Caco-2 (cell line): ENCODE results near the gene BRSK2. TPM values are rescaled to one million over a fixed set of nuclear protein-coding genes. Genes with fewer than 3 reads are reported as not detected.

Source experiments
- BruUV-seq: library from RNA; stranded (reverse); fragments of 400-500 nt; replicated peaks from 2 replicates; lab custom pipeline; 2021; lab: Mats Ljungman, UMichigan
- CTCF ChIA-PET: fragments of 300-600 bp; sonication (Branson Sonifier 250); formaldehyde crosslinking; loops from one replicate; lab custom pipeline; 2022; ENCODE audit warnings: antibody characterized with exemption; lab: Charles Lee
- POLR2A ChIA-PET: fragments of 300-600 bp; sonication (Branson Sonifier 250); formaldehyde crosslinking; loops from one replicate; lab custom pipeline; 2022; ENCODE audit warnings: antibody characterized with exemption; lab: Charles Lee
- DNase-seq, 2 experiments: peaks; one replicate each; pipeline versions ENCODE4 v3.0.0 to v3.0.0-alpha.2; 2020 to 2022
- H3K27me3 ChIP-seq: replicated peaks from 2 replicates; pipeline ENCODE4 v1.6.0; 2011; ENCODE audit warnings: low read length; ENCODE audit not compliant: control insufficient read depth, insufficient read depth
- H3K36me3 ChIP-seq: 2 replicates; pipeline ENCODE4 v1.5.1; 2011; ENCODE audit warnings: low read length; ENCODE audit not compliant: control insufficient read depth, insufficient read depth
- H3K4me1 ChIP-seq: fragments of 250-450 bp; sonication (Bioruptor Pico); 2 replicates; pipeline ENCODE4 v1.5.1; 2020; ENCODE audit warnings: mild to moderate bottlenecking
- H3K4me3 ChIP-seq: 2 replicates; pipeline ENCODE4 v1.5.1; 2011; ENCODE audit warnings: low read depth, mild to moderate bottlenecking, control low read depth, low read length
- H3K9me3 ChIP-seq: fragments of 250-450 bp; sonication (Bioruptor Pico); 2 replicates; pipeline ENCODE4 v1.5.1; 2020; ENCODE audit warnings: mild to moderate bottlenecking, moderate library complexity
- H3K27ac Mint-ChIP-seq: one replicate; pipeline ENCODE4 v1.8.0; 2022; ENCODE audit warnings: mixed read lengths; ENCODE audit not compliant: unreplicated experiment
- H3K27me3 Mint-ChIP-seq: one replicate; pipeline ENCODE4 v1.8.0; 2022; ENCODE audit warnings: mixed read lengths; ENCODE audit not compliant: insufficient read depth, unreplicated experiment
- H3K36me3 Mint-ChIP-seq: one replicate; pipeline ENCODE4 v1.8.0; 2022; ENCODE audit warnings: mild to moderate bottlenecking, mixed read lengths; ENCODE audit not compliant: insufficient read depth, unreplicated experiment
- H3K4me1 Mint-ChIP-seq: one replicate; pipeline ENCODE4 v1.8.0; 2022; ENCODE audit warnings: low read depth, mixed read lengths; ENCODE audit not compliant: unreplicated experiment
- H3K4me3 Mint-ChIP-seq: one replicate; pipeline ENCODE4 v1.8.0; 2022; ENCODE audit warnings: mild to moderate bottlenecking, moderate library complexity, mixed read lengths; ENCODE audit not compliant: unreplicated experiment
- H3K9me3 Mint-ChIP-seq: one replicate; pipeline ENCODE4 v1.8.0; 2022; ENCODE audit warnings: mixed read lengths; ENCODE audit not compliant: unreplicated experiment
- CTCF ChIP-seq, 2 experiments: fragments of 200-600 bp in 1 of 2; IDR thresholded peaks; 1 replicate in 1 of 2; 2 replicates in 1 of 2; pipeline versions ENCODE4 v1.5.1 to v1.8.0; 2011 to 2022; ENCODE audit warnings: antibody characterized with exemption in 1 of 2, control low read depth in 1 of 2, inconsistent platforms in 1 of 2, low read depth in 1 of 2, low read length in 1 of 2, mild to moderate bottlenecking in 1 of 2, moderate library complexity in 1 of 2; ENCODE audit not compliant: insufficient read depth in 1 of 2, severe bottlenecking in 1 of 2, unreplicated experiment in 1 of 2
- intact Hi-C: fragments of 100-400 bp; cut with micrococcal nuclease; formaldehyde crosslinking; loops from one replicate; pipeline ENCODE4 v1.10.0; 2022; ENCODE audit not compliant: unreplicated experiment
- total RNA-seq: library from RNA; stranded (reverse); gene quantifications from 2 replicates; pipeline ENCODE4 v1.2.3, GENCODE V29; 2022

Gene BRSK2
- total RNA-seq, 1 experiment from 2014 or later, result 32.8 TPM

GRCh38 chr11:1395773-1396374 lies 6.1 kb downstream of the BRSK2 start:
- Histone ChIP-seq H3K4me1 (no peaks in the 10 kb centered on the region; the same call in 1 of the 2 replicates), H3K9me3 (no peaks in the 10 kb centered on the region), H3K27me3 (no peaks in the 10 kb centered on the region), H3K36me3 (no peaks in the 10 kb centered on the region), H3K4me3 (no peak overlapping the region)
- no peaks in the 10 kb centered on the region for H3K27me3 Mint-ChIP-seq
- no peak overlapping the region for H3K27ac Mint-ChIP-seq
- intact Hi-C loops, result no loop called here
- no peak overlapping the region for H3K4me3 Mint-ChIP-seq
- peaks cover 9% of the 10 kb centered on the region for H3K4me1 Mint-ChIP-seq
- CTCF ChIA-PET, result no interaction called here
- no TSS peak for BruUV-seq
- DNase-seq, result no peak
- no peaks in the 10 kb centered on the region for H3K9me3 Mint-ChIP-seq
- no peak for TF ChIP-seq CTCF (IDR thresholded peaks at IDR 0.05; ENCODE audit: insufficient read depth in 1 of 2, low read depth in 1 of 2, low read length in 1 of 2, severe bottlenecking in 1 of 2, unreplicated experiment in 1 of 2)
- POLR2A ChIA-PET, result no interaction called here
- H3K36me3 Mint-ChIP-seq, result peaks cover 10% of the 10 kb centered on the region

- Mint-ChIP-seq H3K36me3 (peaks cover 10% of the 10 kb centered on the region), H3K27me3 (no peaks in the 10 kb centered on the region), H3K9me3 (no peaks in the 10 kb centered on the region), H3K4me3 (no peak overlapping the region), H3K27ac (no peak overlapping the region), H3K4me1 (peaks cover 6% of the 10 kb centered on the region)
- Histone ChIP-seq H3K9me3 (no peaks in the 10 kb centered on the region), H3K36me3 (no peaks in the 10 kb centered on the region), H3K4me1 (no peaks in the 10 kb centered on the region; the same call in 1 of the 2 replicates), H3K4me3 (no peak overlapping the region), H3K27me3 (no peaks in the 10 kb centered on the region)
- intact Hi-C loops, result no loop called here
- no TSS peak for BruUV-seq
- ChIA-PET POLR2A (no interaction called here), CTCF (no interaction called here)
- no peak for DNase-seq
- TF ChIP-seq CTCF (IDR thresholded peaks at IDR 0.05; ENCODE audit: insufficient read depth in 1 of 2, low read depth in 1 of 2, low read length in 1 of 2, severe bottlenecking in 1 of 2, unreplicated experiment in 1 of 2), result no peak
Observed at GRCh38 chr11:1396375-1396841, 6.7 kb downstream of the BRSK2 start.

GRCh38 chr11:1397146-1397861 lies 7.6 kb downstream of the BRSK2 start:
- H3K4me3 Mint-ChIP-seq, result no peak overlapping the region
- TF ChIP-seq CTCF (IDR thresholded peaks at IDR 0.05; ENCODE audit: insufficient read depth in 1 of 2, low read depth in 1 of 2, low read length in 1 of 2, severe bottlenecking in 1 of 2, unreplicated experiment in 1 of 2), result no peak
- DNase-seq, result no peak
- no peaks in the 10 kb centered on the region for H3K9me3 Mint-ChIP-seq
- intact Hi-C loops, result no loop called here
- peaks cover 5% of the 10 kb centered on the region for H3K36me3 Mint-ChIP-seq
- POLR2A ChIA-PET, result no interaction called here
- no peak overlapping the region for H3K4me3 ChIP-seq
- H3K36me3 ChIP-seq, result no peaks in the 10 kb centered on the region
- H3K27me3 Mint-ChIP-seq, result no peaks in the 10 kb centered on the region
- CTCF ChIA-PET, result no interaction called here
- H3K4me1 Mint-ChIP-seq, result no peaks in the 10 kb centered on the region
- H3K27ac Mint-ChIP-seq, result no peak overlapping the region
- no peaks in the 10 kb centered on the region for H3K4me1 ChIP-seq
- H3K9me3 ChIP-seq, result no peaks in the 10 kb centered on the region
- BruUV-seq, result no TSS peak
- no peaks in the 10 kb centered on the region for H3K27me3 ChIP-seq
